ENCODE results near the gene LGR4.
"Not testable (repeated sequence)": the region's sequence is repeated elsewhere in the genome, so short reads cannot be mapped to it uniquely, and the experiment has no call there.

The LGR4 gene

GRCh38 chr11:27451244-27451965, 21.2 kb downstream of the LGR4 start:
- H3K4me3 ChIP-seq (ENCODE audit: low read length), result no peak overlapping the region
- TF ChIP-seq CTCF (IDR thresholded peaks at IDR 0.05; ENCODE audit: insufficient read depth, low read depth, low read length, missing control alignments), result no peak
- peak; percentile 51 for DNase-seq (ENCODE audit: low read depth)

- DNase-seq (ENCODE audit: low read depth), result peak; percentile 69
- H3K4me3 ChIP-seq (ENCODE audit: low read length), result not testable (repeated sequence)
Observed at GRCh38 chr11:27448184-27448540, 24.4 kb downstream of the LGR4 start.

GRCh38 chr11:27447288-27448183, 25.1 kb downstream of the LGR4 start:
- no peak overlapping the region for H3K4me3 ChIP-seq (ENCODE audit: low read length)
- peak; percentile 82 for DNase-seq (ENCODE audit: low read depth)
- no peak for TF ChIP-seq CTCF (IDR thresholded peaks at IDR 0.05; ENCODE audit: insufficient read depth, low read depth, low read length, missing control alignments)

- TF ChIP-seq CTCF (IDR thresholded peaks at IDR 0.05; ENCODE audit: insufficient read depth, low read depth, low read length, missing control alignments), result no peak
- H3K4me3 ChIP-seq (ENCODE audit: low read length), result no peak overlapping the region
- DNase-seq (ENCODE audit: low read depth), result no peak
Observed at GRCh38 chr11:27445625-27446024, 27.0 kb downstream of the LGR4 start.

- no peak for TF ChIP-seq CTCF (IDR thresholded peaks at IDR 0.05; ENCODE audit: insufficient read depth, low read depth, low read length, missing control alignments)
- H3K4me3 ChIP-seq (ENCODE audit: low read length), result no peak overlapping the region
- no peak for DNase-seq (ENCODE audit: low read depth)
Observed at GRCh38 chr11:27444801-27445215, 27.8 kb downstream of the LGR4 start.

GRCh38 chr11:27443746-27444507, 28.7 kb downstream of the LGR4 start:
- DNase-seq (ENCODE audit: low read depth), result no peak
- no peak for TF ChIP-seq CTCF (IDR thresholded peaks at IDR 0.05; ENCODE audit: insufficient read depth, low read depth, low read length, missing control alignments)
- no peak overlapping the region for H3K4me3 ChIP-seq (ENCODE audit: low read length)

GRCh38 chr11:27443227-27443626, 29.4 kb downstream of the LGR4 start:
- no peak for TF ChIP-seq CTCF (IDR thresholded peaks at IDR 0.05; ENCODE audit: insufficient read depth, low read depth, low read length, missing control alignments)
- DNase-seq (ENCODE audit: low read depth), result no peak
- H3K4me3 ChIP-seq (ENCODE audit: low read length), result no peak overlapping the region

All from epithelial cell of esophagus (primary cell).